Mesendoderm (in vitro differentiated cells): ENCODE data around the gene RASIP1.
A peak's percentile ranks its signal among the peaks of the same experiment; 100 is the strongest.

ENCODE experiments used
- DNase-seq: peaks from one replicate; pipeline ENCODE4 v3.0.0; 2013
- H2AK5ac ChIP-seq: 2 replicates; pipeline ENCODE4 v1.6.1; 2013; ENCODE audit warnings: low read length, inconsistent platforms
- H2BK120ac ChIP-seq: 2 replicates; pipeline ENCODE4 v1.6.1; 2013; ENCODE audit warnings: low read depth, mild to moderate bottlenecking, low read length, moderate library complexity, mixed read lengths
- H2BK15ac ChIP-seq: replicated peaks from 2 replicates; pipeline ENCODE4 v1.6.1; 2013; ENCODE audit warnings: low read depth, mild to moderate bottlenecking, moderate library complexity
- H2BK5ac ChIP-seq: 2 replicates; pipeline ENCODE4 v1.6.1; 2013; ENCODE audit warnings: low read length, inconsistent platforms
- H3K18ac ChIP-seq: 2 replicates; pipeline ENCODE4 v1.6.1; 2013; ENCODE audit warnings: mild to moderate bottlenecking, low read length, mixed read lengths
- H3K23ac ChIP-seq: one replicate; pipeline ENCODE4 v1.6.1; 2013; ENCODE audit warnings: low read length
- H3K27ac ChIP-seq: 2 replicates; pipeline ENCODE4 v1.5.1; 2013; ENCODE audit warnings: low read depth, mild to moderate bottlenecking, inconsistent platforms, low read length, moderate library complexity
- H3K27me3 ChIP-seq: 2 replicates; pipeline ENCODE4 v1.6.1; 2013; ENCODE audit warnings: low read length, control low read depth, mild to moderate bottlenecking, inconsistent platforms; ENCODE audit not compliant: insufficient read depth, poor library complexity
- H3K36me3 ChIP-seq: 2 replicates; pipeline ENCODE4 v1.6.1; 2013; ENCODE audit warnings: low read length, inconsistent platforms; ENCODE audit not compliant: control insufficient read depth, insufficient read depth
- H3K4ac ChIP-seq: one replicate; pipeline ENCODE4 v1.6.1; 2013; ENCODE audit warnings: low read depth, mild to moderate bottlenecking, low read length, moderate library complexity
- H3K4me1 ChIP-seq: 2 replicates; pipeline ENCODE4 v1.6.1; 2013; ENCODE audit warnings: low read depth, low read length, inconsistent platforms; ENCODE audit not compliant: control insufficient read depth
- H3K4me2 ChIP-seq: 2 replicates; pipeline ENCODE4 v1.6.1; 2013; ENCODE audit warnings: low read length
- H3K4me3 ChIP-seq: 2 replicates; pipeline ENCODE4 v1.5.1; 2013; ENCODE audit warnings: mild to moderate bottlenecking, low read length
- H3K56ac ChIP-seq: one replicate; pipeline ENCODE4 v1.6.1; 2013; ENCODE audit warnings: low read length
- H3K79me1 ChIP-seq: 2 replicates; pipeline ENCODE4 v1.6.1; 2013; ENCODE audit warnings: low read length, inconsistent platforms
- H3K79me2 ChIP-seq: 2 replicates; pipeline ENCODE4 v1.6.1; 2013; ENCODE audit warnings: mild to moderate bottlenecking, low read length; ENCODE audit not compliant: control insufficient read depth, insufficient read depth
- H3K9ac ChIP-seq: 2 replicates; pipeline ENCODE4 v1.6.1; 2013; ENCODE audit warnings: low read length, inconsistent platforms
- H4K5ac ChIP-seq: one replicate; pipeline ENCODE4 v1.6.1; 2013; ENCODE audit warnings: low read length
- H4K8ac ChIP-seq: one replicate; pipeline ENCODE4 v1.6.1; 2013; ENCODE audit warnings: low read depth, mild to moderate bottlenecking, control low read depth, low read length, moderate library complexity
- WGBS: extraction: QIAGEN DNeasy Blood & Tissue Kit; methylation state at CpG from one replicate; pipeline ENCODE4 v1.1.7; 2013; ENCODE audit warnings: low lambda C conversion rate, missing lambda C conversion rate; ENCODE audit not compliant: insufficient coverage; ENCODE audit errors: extremely low coverage; 5-methylcytosine and 5-hydroxymethylcytosine counted together

The RASIP1 gene

DNA sequence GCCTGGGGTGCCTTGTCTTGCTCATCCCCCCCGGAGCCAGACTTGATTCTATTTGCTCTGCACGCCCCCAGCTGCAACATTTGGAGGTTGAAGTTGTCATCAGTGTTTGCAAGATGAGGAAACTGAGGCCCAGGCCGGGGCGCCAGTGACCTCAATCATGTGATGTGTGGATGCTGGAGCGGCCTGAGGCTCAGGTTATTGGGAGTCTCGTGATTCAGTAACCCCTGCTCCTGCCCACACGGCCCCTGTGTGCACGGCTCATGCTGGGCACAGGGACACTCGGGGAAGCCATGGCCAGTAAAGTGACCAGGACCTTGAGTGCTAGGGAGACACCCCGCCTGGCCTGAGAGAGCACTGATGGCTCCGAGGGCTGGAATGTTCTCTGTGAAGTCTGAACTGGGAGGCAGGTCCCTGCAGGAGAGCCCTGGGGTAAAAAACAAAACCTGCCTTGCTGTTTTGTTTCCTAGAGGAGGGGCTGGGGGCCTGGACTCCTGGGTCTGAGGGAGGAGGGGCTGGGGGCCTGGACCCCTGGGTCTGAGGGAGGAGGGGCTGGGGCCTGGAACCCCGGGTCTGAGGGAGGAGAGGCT is 16.8 kb upstream of the RASIP1 start:
- Histone ChIP-seq H4K8ac (no peak overlapping the region), H3K23ac (no peak overlapping the region), H3K36me3 (no peaks in the 10 kb centered on the region), H3K79me2 (no peaks in the 10 kb centered on the region), H3K4me1 (no peaks in the 10 kb centered on the region), H3K79me1 (no peaks in the 10 kb centered on the region), H3K27ac (no peak overlapping the region), H2BK120ac (no peak overlapping the region), H3K4me2 (no peak overlapping the region), H3K4ac (no peak overlapping the region), H3K56ac (peak overlapping the region; percentile 34), H2BK5ac (no peak overlapping the region), H3K4me3 (no peak overlapping the region), H2BK15ac (no peak overlapping the region), H3K18ac (no peak overlapping the region), H3K27me3 (no peaks in the 10 kb centered on the region), H3K9ac (no peak overlapping the region), H2AK5ac (no peak overlapping the region), H4K5ac (no peak overlapping the region)
- WGBS: no CpG with 5 or more reads among the region's 12 CpGs
- no peak for DNase-seq

DNA sequence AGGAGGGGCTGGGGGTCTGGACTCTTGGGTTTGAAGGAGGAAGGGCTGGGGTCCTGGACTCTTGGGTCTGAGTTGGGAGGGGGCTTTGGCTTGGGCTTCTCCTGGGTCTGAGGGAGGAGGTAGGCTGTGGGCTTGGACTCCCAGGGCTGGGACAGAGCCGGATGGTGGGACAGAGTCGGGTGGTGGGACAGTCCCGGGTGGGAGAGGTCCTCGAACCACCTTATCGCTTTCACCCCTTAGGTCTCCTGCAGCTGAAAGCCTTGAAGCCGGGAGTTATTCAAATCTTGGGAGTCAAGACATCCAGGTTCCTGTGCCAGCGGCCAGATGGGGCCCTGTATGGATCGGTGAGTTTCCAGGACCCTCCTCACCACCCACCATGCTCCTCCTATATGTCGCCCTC is 16.3 kb upstream of the RASIP1 start:
- no peak overlapping the region for H3K4me2 ChIP-seq
- no peak overlapping the region for H2BK5ac ChIP-seq
- no peaks in the 10 kb centered on the region for H3K79me2 ChIP-seq
- no peak overlapping the region for H2AK5ac ChIP-seq
- no peak overlapping the region for H4K5ac ChIP-seq
- no peak overlapping the region for H3K18ac ChIP-seq
- H3K4me3 ChIP-seq: no peak overlapping the region
- no CpG with 5 or more reads among the region's 9 CpGs for WGBS
- no peak overlapping the region for H2BK15ac ChIP-seq
- no peak overlapping the region for H3K56ac ChIP-seq
- no peak for DNase-seq
- H2BK120ac ChIP-seq: no peak overlapping the region
- no peak overlapping the region for H3K23ac ChIP-seq
- H3K9ac ChIP-seq: no peak overlapping the region
- H3K27ac ChIP-seq: no peak overlapping the region
- no peaks in the 10 kb centered on the region for H3K79me1 ChIP-seq
- H3K27me3 ChIP-seq: no peaks in the 10 kb centered on the region
- H3K4ac ChIP-seq: no peak overlapping the region
- H3K4me1 ChIP-seq: no peaks in the 10 kb centered on the region
- H4K8ac ChIP-seq: no peak overlapping the region
- no peaks in the 10 kb centered on the region for H3K36me3 ChIP-seq

DNA sequence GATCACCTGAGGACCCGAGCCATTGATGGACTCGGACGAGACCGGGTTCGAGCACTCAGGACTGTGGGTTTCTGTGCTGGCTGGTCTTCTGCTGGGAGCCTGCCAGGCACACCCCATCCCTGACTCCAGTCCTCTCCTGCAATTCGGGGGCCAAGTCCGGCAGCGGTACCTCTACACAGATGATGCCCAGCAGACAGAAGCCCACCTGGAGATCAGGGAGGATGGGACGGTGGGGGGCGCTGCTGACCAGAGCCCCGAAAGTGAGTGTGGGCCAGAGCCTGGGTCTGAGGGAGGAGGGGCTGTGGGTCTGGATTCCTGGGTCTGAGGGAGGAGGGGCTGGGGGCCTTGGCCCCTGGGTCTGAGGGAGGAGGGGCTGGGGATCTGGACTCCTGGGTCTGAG is 15.8 kb upstream of the RASIP1 start:
- Histone ChIP-seq H3K4me3 (no peak overlapping the region), H3K4me1 (no peaks in the 10 kb centered on the region), H2BK15ac (no peak overlapping the region), H3K56ac (no peak overlapping the region), H2BK120ac (no peak overlapping the region), H3K27me3 (no peaks in the 10 kb centered on the region), H2BK5ac (no peak overlapping the region), H3K18ac (no peak overlapping the region), H3K27ac (no peak overlapping the region), H3K4ac (no peak overlapping the region), H3K23ac (no peak overlapping the region), H3K36me3 (no peaks in the 10 kb centered on the region), H2AK5ac (no peak overlapping the region), H3K79me1 (peaks cover 1% of the 10 kb centered on the region), H3K9ac (no peak overlapping the region), H3K4me2 (no peak overlapping the region), H4K8ac (no peak overlapping the region), H3K79me2 (peaks cover 2% of the 10 kb centered on the region), H4K5ac (no peak overlapping the region)
- no peak for DNase-seq
- no CpG with 5 or more reads among the region's 11 CpGs for WGBS

DNA sequence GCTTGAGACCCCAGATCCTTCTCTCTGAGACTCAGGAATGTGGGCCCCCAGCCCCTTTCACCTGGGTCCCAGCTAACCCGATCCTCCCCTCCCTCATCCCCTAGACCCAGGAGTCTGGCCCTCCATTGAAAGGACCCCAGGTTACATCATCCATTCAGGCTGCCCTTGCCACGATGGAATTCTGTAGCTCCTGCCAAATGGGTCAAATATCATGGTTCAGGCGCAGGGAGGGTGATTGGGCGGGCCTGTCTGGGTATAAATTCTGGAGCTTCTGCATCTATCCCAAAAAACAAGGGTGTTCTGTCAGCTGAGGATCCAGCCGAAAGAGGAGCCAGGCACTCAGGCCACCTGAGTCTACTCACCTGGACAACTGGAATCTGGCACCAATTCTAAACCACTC is 15.4 kb upstream of the RASIP1 start:
- H4K5ac ChIP-seq: no peak overlapping the region
- H3K79me1 ChIP-seq: peaks cover 3% of the 10 kb centered on the region
- H2AK5ac ChIP-seq: no peak overlapping the region
- H3K4me2 ChIP-seq: no peak overlapping the region
- H3K4me1 ChIP-seq: no peaks in the 10 kb centered on the region
- no peaks in the 10 kb centered on the region for H3K36me3 ChIP-seq
- peak overlapping the region; percentile 10 for H3K18ac ChIP-seq
- H3K56ac ChIP-seq: peak overlapping the region; percentile 49
- peak overlapping the region; percentile 87 for H3K4ac ChIP-seq
- no peak overlapping the region for H2BK120ac ChIP-seq
- no peak for DNase-seq
- no CpG with 5 or more reads among the region's 5 CpGs for WGBS
- H3K27me3 ChIP-seq: no peaks in the 10 kb centered on the region
- no peak overlapping the region for H3K27ac ChIP-seq
- H2BK15ac ChIP-seq: no peak overlapping the region
- H2BK5ac ChIP-seq: no peak overlapping the region
- peaks cover 2% of the 10 kb centered on the region for H3K79me2 ChIP-seq
- H3K9ac ChIP-seq: no peak overlapping the region
- H3K4me3 ChIP-seq: no peak overlapping the region
- no peak overlapping the region for H3K23ac ChIP-seq
- no peak overlapping the region for H4K8ac ChIP-seq

DNA sequence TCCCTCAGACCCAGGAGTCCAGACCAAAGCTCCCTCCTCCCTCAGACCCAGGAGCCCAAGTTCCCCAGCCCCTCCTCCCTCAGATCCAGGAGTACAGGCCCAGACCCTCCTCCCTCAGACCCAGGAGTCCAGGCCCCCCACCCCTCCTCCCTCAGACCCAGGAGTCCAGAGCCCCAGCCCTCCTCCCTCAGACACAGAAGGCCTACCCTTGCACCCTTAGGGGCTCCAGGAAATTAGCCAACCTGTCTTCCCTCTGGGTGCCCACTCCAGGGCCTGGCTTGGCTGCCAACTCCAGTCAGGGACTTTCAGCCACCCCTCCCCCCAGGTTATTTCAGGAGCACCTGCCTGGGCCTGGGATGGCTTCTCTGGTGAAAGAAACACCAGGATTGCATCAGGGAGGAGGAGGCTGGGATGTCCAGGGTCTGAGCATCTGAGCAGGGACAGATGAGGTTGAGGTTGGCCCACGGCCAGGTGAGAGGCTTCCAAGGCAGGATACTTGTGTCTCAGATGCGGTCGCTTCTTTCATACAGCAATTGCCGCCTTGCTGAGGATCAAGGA is 14.8 kb upstream of the RASIP1 start, which contains the start of gene FGF21:
TSS of gene FGF21 (plus strand) at position 441 of the 558 bp plus-strand sequence. CDS start 713 bp downstream, outside the sequence.
- peak within 1 kb of the TSS; percentile 10 for H3K18ac ChIP-seq
- DNase-seq: peak; percentile 75
- no peak within 1 kb of the TSS for H3K4me2 ChIP-seq
- H3K36me3 ChIP-seq: peaks cover 1% of the 10 kb centered on the region
- no peak within 1 kb of the TSS for H3K27ac ChIP-seq
- peaks cover 3% of the 10 kb centered on the region for H3K79me1 ChIP-seq
- no CpG with 5 or more reads among the region's 4 CpGs for WGBS
- no peak within 1 kb of the TSS for H2BK15ac ChIP-seq
- H2BK5ac ChIP-seq: no peak within 1 kb of the TSS
- H3K23ac ChIP-seq: no peak within 1 kb of the TSS
- H3K4ac ChIP-seq: peak within 1 kb of the TSS; percentile 87
- no peak within 1 kb of the TSS for H4K5ac ChIP-seq
- peaks cover 2% of the 10 kb centered on the region for H3K79me2 ChIP-seq
- H2AK5ac ChIP-seq: no peak within 1 kb of the TSS
- H3K9ac ChIP-seq: no peak within 1 kb of the TSS
- peak within 1 kb of the TSS; percentile 49 for H3K56ac ChIP-seq
- no peak within 1 kb of the TSS for H4K8ac ChIP-seq
- H3K27me3 ChIP-seq: no peaks in the 10 kb centered on the region
- no peak within 1 kb of the TSS for H3K4me3 ChIP-seq
- no peak within 1 kb of the TSS for H2BK120ac ChIP-seq
- H3K4me1 ChIP-seq: no peaks in the 10 kb centered on the region
